ENCODE measurements around the gene BOD1L1.

GRCh38 chr4:13547485-13548041 is 80.0 kb downstream of the BOD1L1 start:
- no peak for TF ChIP-seq POLR2AphosphoS5 (IDR thresholded peaks at IDR 0.05; ENCODE audit: low read depth, low read length)
- TF ChIP-seq TAF1 (IDR thresholded peaks at IDR 0.05; ENCODE audit: borderline replicate concordance, insufficient read depth, low read length), result no peak
- TF ChIP-seq REST (IDR thresholded peaks at IDR 0.05; ENCODE audit: insufficient read depth in 1 of 2, low read depth in 2 of 2, low read length in 2 of 2), result no peak
- no peak for TF ChIP-seq SIN3A (IDR thresholded peaks at IDR 0.05; ENCODE audit: borderline replicate concordance, insufficient read depth, low read length)
